ENCODE results near the gene TGFBR3. TPM values are rescaled to one million over a fixed set of nuclear protein-coding genes. Genes with fewer than 3 reads are reported as not detected.

The TGFBR3 gene
- total RNA-seq, 2 experiments from 2014 or later: 5.5 to 7.5 TPM

- Mint-ChIP-seq H3K27ac (no peak overlapping the region), H3K27me3 (peaks cover 6% of the 10 kb centered on the region), H3K36me3 (ENCODE audit: low read depth) (peaks cover 2% of the 10 kb centered on the region), H3K4me1 (ENCODE audit: low read depth) (peaks cover 45% of the 10 kb centered on the region), H3K4me3 (no peak overlapping the region), H3K9me3 (no peaks in the 10 kb centered on the region)
- TF ChIP-seq CTCF (IDR thresholded peaks at IDR 0.05): no peak
- ATAC-seq (no peak), DNase-seq (no peak)
- POLR2A ChIA-PET: no interaction called here
- CTCF ChIA-PET: no interaction called here
- intact Hi-C loops (cut with micrococcal nuclease): loop anchor here (5.0 to 10.0 kb wide), 2 partner anchors 91 to 247 kb away; no protein-coding TSS in a partner anchor
These were observed 84.3 kb downstream of the TGFBR3 start for GRCh38 chr1:91801496-91802115.

DNA sequence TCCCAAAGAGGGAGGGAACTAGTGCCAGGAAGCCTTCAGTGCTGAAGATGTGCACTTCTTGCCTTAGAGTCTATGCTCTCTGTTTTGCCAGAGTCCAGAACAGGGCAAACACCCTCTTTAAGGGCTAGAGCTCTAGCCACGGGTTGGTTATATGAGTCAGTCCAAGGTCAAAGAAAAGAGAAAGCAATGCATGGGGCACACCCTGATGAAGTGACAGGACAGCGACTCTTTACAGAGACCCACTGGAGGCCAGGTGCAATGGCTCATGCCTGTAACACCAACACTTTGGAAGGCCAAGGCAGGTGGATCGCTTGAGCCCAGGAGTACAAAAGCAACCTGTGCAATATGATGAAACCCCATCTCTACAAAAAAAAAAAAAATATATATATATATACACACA, 86.1 kb downstream of the TGFBR3 start:
- intact Hi-C loops (cut with micrococcal nuclease): loop anchor here (5.0 to 10.0 kb wide), 2 partner anchors 92 to 245 kb away; no protein-coding TSS in a partner anchor
- CTCF ChIA-PET: no interaction called here
- Mint-ChIP-seq H3K36me3 (ENCODE audit: low read depth) (peaks cover 3% of the 10 kb centered on the region), H3K27ac (no peak overlapping the region), H3K4me3 (no peak overlapping the region), H3K9me3 (no peaks in the 10 kb centered on the region), H3K4me1 (ENCODE audit: low read depth) (peaks cover 33% of the 10 kb centered on the region), H3K27me3 (no peaks in the 10 kb centered on the region)
- DNase-seq: no peak
- no peak for TF ChIP-seq CTCF (IDR thresholded peaks at IDR 0.05)
- ATAC-seq: no peak
- POLR2A ChIA-PET: no interaction called here

- H3K9me3 Mint-ChIP-seq: peaks cover 3% of the 10 kb centered on the region
- ChIA-PET CTCF (interaction anchor here (1.0 to 2.0 kb wide), 2 partner anchors 10 to 23 kb away, joined by 3 to 5 read pairs; no protein-coding TSS in a partner anchor), POLR2A (interaction anchor here (0.6 kb wide), 1 partner anchor 1754 kb away, joined by 3 read pairs; no protein-coding TSS in a partner anchor)
- peaks cover 26% of the 10 kb centered on the region for H3K4me1 Mint-ChIP-seq (ENCODE audit: low read depth)
- H3K36me3 Mint-ChIP-seq (ENCODE audit: low read depth): peaks cover 9% of the 10 kb centered on the region
- intact Hi-C loops (cut with micrococcal nuclease): no loop called here
- H3K27me3 Mint-ChIP-seq: no peaks in the 10 kb centered on the region
- no peak for DNase-seq
- H3K27ac Mint-ChIP-seq: no peak overlapping the region
- H3K4me3 Mint-ChIP-seq: no peak overlapping the region
- no peak for TF ChIP-seq CTCF (IDR thresholded peaks at IDR 0.05)
- ATAC-seq: no peak
These were observed 86.8 kb downstream of the TGFBR3 start for GRCh38 chr1:91799159-91799558.

GRCh38 chr1:91798740-91799139, 87.2 kb downstream of the TGFBR3 start:
- ChIA-PET POLR2A (interaction anchor here (0.9 kb wide), 1 partner anchor 14 kb away, joined by 3 read pairs; no protein-coding TSS in a partner anchor), CTCF (interaction anchor here (1.0 to 2.0 kb wide), 2 partner anchors 10 to 22 kb away, joined by 3 to 5 read pairs; no protein-coding TSS in a partner anchor)
- no peak for TF ChIP-seq CTCF (IDR thresholded peaks at IDR 0.05)
- no peak overlapping the region for H3K4me3 Mint-ChIP-seq
- no peak for DNase-seq
- peaks cover 3% of the 10 kb centered on the region for H3K9me3 Mint-ChIP-seq
- peaks cover 9% of the 10 kb centered on the region for H3K36me3 Mint-ChIP-seq (ENCODE audit: low read depth)
- no peaks in the 10 kb centered on the region for H3K27me3 Mint-ChIP-seq
- no peak for ATAC-seq
- no peak overlapping the region for H3K27ac Mint-ChIP-seq
- intact Hi-C loops (cut with micrococcal nuclease): no loop called here
- peaks cover 21% of the 10 kb centered on the region for H3K4me1 Mint-ChIP-seq (ENCODE audit: low read depth)

- intact Hi-C loops (cut with micrococcal nuclease): no loop called here
- POLR2A ChIA-PET: interaction anchor here (0.9 kb wide), 1 partner anchor 14 kb away, joined by 3 read pairs; no protein-coding TSS in a partner anchor
- no peak overlapping the region for H3K4me3 Mint-ChIP-seq
- TF ChIP-seq CTCF (IDR thresholded peaks at IDR 0.05): no peak
- peaks cover 17% of the 10 kb centered on the region for H3K4me1 Mint-ChIP-seq (ENCODE audit: low read depth)
- ATAC-seq (no peak), DNase-seq (no peak)
- H3K36me3 Mint-ChIP-seq (ENCODE audit: low read depth): peaks cover 9% of the 10 kb centered on the region
- H3K27me3 Mint-ChIP-seq: no peaks in the 10 kb centered on the region
- CTCF ChIA-PET: interaction anchor here (2.0 kb wide), 1 partner anchor 22 kb away, joined by 5 read pairs; no protein-coding TSS in a partner anchor
- H3K27ac Mint-ChIP-seq: no peak overlapping the region
- H3K9me3 Mint-ChIP-seq: peaks cover 3% of the 10 kb centered on the region
These were observed 87.7 kb downstream of the TGFBR3 start for GRCh38 chr1:91798241-91798648.

All from activated CD8-positive, alpha-beta T cell treated with anti-CD3 and anti-CD28 coated beads for 36 hours (primary cell).